ENCODE measurements around the gene STARD13. TPM values are rescaled to one million over a fixed set of nuclear protein-coding genes. Genes with fewer than 3 reads are reported as not detected.

STARD13 gene
- total RNA-seq, 1 experiment from 2014 or later: 2.1 TPM

DNA sequence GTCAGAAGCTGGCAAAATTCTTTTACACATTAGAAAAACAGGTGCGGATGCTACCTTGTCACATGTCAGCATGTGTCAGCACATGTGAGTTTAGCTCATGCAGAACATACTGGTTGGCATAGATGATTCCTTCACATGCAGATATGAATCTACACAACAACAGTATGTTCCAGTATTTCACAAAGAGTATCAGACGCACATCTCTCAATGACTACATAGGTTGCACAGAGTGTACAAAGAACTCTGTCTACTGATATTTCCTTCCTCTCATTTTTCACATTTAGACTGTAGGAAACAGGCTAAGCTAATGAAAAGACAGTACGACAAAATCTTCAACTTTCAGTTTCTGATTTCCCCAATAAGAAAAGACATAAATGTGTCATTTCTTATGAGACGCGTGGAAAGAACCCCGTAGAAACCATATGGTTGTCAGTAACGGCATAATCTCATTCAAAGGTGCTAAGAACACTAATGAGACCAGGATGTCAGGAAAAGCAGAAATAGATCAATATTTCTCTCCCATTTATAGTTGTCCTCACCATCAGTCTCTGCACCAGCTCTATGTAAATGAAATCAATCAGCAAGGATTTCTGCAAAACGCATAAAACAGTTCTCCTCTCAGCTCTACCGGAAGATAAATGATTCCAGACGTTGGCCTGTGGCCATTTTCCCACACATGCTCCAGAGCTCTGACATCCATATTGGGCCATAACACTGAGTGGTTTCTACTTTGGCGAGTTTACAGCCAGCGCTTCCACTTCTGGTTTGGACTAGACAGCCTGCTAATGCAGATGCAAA is 81.2 kb downstream of the STARD13 start:
- H3T11ph ChIP-seq (ENCODE audit: low read length): no peak overlapping the region
- no peaks in the 10 kb centered on the region for H3K9me3 ChIP-seq (ENCODE audit: control insufficient read depth, low read depth, low read length)
- no peak overlapping the region for H2BK15ac ChIP-seq (ENCODE audit: low read depth, low read length)
- H4K5ac ChIP-seq (ENCODE audit: insufficient read length, low read depth, low read length): no peak overlapping the region
- H2AFZ ChIP-seq (ENCODE audit: low read length): no peak overlapping the region
- peaks cover 11 to 19% of the 10 kb centered on the region in 2 experiments for H3K4me1 Mint-ChIP-seq
- H3K56ac ChIP-seq (ENCODE audit: insufficient read length, low read depth, low read length): no peak overlapping the region
- no peaks in the 10 kb centered on the region for H3K4me1 ChIP-seq (ENCODE audit: insufficient read depth, low read length)
- no peak overlapping the region for H3K18ac ChIP-seq (ENCODE audit: insufficient read length, low read depth, low read length)
- H3K79me1 ChIP-seq (ENCODE audit: insufficient read depth, low read depth, low read length, poor library complexity, severe bottlenecking): no peaks in the 10 kb centered on the region
- no peaks in the 10 kb centered on the region for H4K20me1 ChIP-seq (ENCODE audit: control insufficient read depth, insufficient read depth, insufficient read length)
- H3K27ac Mint-ChIP-seq: no peak overlapping the region
- no peaks in the 10 kb centered on the region for H3K27me3 Mint-ChIP-seq (ENCODE audit: low read depth)
- H2BK12ac ChIP-seq (ENCODE audit: insufficient read length, low read depth, low read length): no peak overlapping the region
- no peak overlapping the region for H2AK5ac ChIP-seq (ENCODE audit: insufficient read length, low read length)
- H3K23me2 ChIP-seq (ENCODE audit: insufficient read length, low read depth, low read length, poor library complexity, severe bottlenecking): no peaks in the 10 kb centered on the region
- H3K79me2 ChIP-seq (ENCODE audit: insufficient read depth, low read length): no peaks in the 10 kb centered on the region
- H3K23ac ChIP-seq (ENCODE audit: insufficient read length, low read depth, low read length): no peak overlapping the region
- no peak overlapping the region for H3K4me2 ChIP-seq (ENCODE audit: insufficient read depth, insufficient read length, low read length)
- no peak overlapping the region for H4K8ac ChIP-seq (replicated peaks; ENCODE audit: insufficient read length, low read depth, low read length)
- DNase-seq: no peak
- H3K14ac ChIP-seq (ENCODE audit: insufficient read depth, low read length): no peak overlapping the region
- no peak overlapping the region for H2BK20ac ChIP-seq (ENCODE audit: low read depth, low read length, poor library complexity, severe bottlenecking)
- H2BK120ac ChIP-seq (ENCODE audit: low read depth, low read length, poor library complexity, severe bottlenecking): no peak overlapping the region
- H3K4me3 Mint-ChIP-seq: no peak overlapping the region
- H3K9ac ChIP-seq (ENCODE audit: extremely low read depth, insufficient read length, low read length): no peak overlapping the region
- TF ChIP-seq, protein P1, sequence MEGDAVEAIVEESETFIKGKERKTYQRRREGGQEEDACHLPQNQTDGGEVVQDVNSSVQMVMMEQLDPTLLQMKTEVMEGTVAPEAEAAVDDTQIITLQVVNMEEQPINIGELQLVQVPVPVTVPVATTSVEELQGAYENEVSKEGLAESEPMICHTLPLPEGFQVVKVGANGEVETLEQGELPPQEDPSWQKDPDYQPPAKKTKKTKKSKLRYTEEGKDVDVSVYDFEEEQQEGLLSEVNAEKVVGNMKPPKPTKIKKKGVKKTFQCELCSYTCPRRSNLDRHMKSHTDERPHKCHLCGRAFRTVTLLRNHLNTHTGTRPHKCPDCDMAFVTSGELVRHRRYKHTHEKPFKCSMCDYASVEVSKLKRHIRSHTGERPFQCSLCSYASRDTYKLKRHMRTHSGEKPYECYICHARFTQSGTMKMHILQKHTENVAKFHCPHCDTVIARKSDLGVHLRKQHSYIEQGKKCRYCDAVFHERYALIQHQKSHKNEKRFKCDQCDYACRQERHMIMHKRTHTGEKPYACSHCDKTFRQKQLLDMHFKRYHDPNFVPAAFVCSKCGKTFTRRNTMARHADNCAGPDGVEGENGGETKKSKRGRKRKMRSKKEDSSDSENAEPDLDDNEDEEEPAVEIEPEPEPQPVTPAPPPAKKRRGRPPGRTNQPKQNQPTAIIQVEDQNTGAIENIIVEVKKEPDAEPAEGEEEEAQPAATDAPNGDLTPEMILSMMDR (conservative IDR thresholded peaks at IDR 0.05): no peak
- H3K4ac ChIP-seq (ENCODE audit: low read depth, low read length): no peak overlapping the region
- H3K9me3 Mint-ChIP-seq: no peaks in the 10 kb centered on the region
- H4K91ac ChIP-seq (ENCODE audit: insufficient read length, low read depth, low read length): no peak overlapping the region
- no CpG with 5 or more reads among the region's 12 CpGs for WGBS (ENCODE audit: extremely low coverage, insufficient read length, low lambda C conversion rate)
- no peak overlapping the region for H3K27ac ChIP-seq (ENCODE audit: insufficient read length, low read depth, low read length)
- no peak overlapping the region for H2BK5ac ChIP-seq (ENCODE audit: insufficient read length, low read length)
- H3K36me3 Mint-ChIP-seq (ENCODE audit: insufficient read depth in 1 of 3, low read depth in 3 of 3): no peaks in the 10 kb centered on the region; a peak in 1 of 7 replicates
- H3K27me3 ChIP-seq (ENCODE audit: insufficient read depth, low read length): no peaks in the 10 kb centered on the region

All from H9 (cell line).